Measurements from ENCODE around the gene NMU.
A peak's percentile ranks its signal among the peaks of the same experiment; 100 is the strongest.
"Not testable (repeated sequence)": the region's sequence is repeated elsewhere in the genome, so short reads cannot be mapped to it uniquely, and the experiment has no call there.

NMU gene

GRCh38 chr4:55635741-55636655, at the start of gene NMU:
Gene NMU (minus strand): TSS chr4:55636298. CDS start chr4:55636192, 106 bp downstream.
- DNase-seq (ENCODE audit: low read depth, low spot score): peak; percentile 76

GRCh38 chr4:55684276-55684675, 48.2 kb upstream of the NMU start:
- no peak for DNase-seq (ENCODE audit: low read depth, low spot score)

GRCh38 chr4:55682797-55683196, 46.7 kb upstream of the NMU start:
- not testable (repeated sequence) for DNase-seq (ENCODE audit: low read depth, low spot score)

- no peak for DNase-seq (ENCODE audit: low read depth, low spot score)
Observed at GRCh38 chr4:55682295-55682694, 46.2 kb upstream of the NMU start.

- DNase-seq (ENCODE audit: low read depth, low spot score): no peak
Observed at GRCh38 chr4:55681430-55681829, 45.3 kb upstream of the NMU start.

GRCh38 chr4:55675196-55675793, 39.2 kb upstream of the NMU start:
- DNase-seq (ENCODE audit: low read depth, low spot score): no peak

- no peak for DNase-seq (ENCODE audit: low read depth, low spot score)
Observed at GRCh38 chr4:55673424-55673823, 37.3 kb upstream of the NMU start.

- DNase-seq (ENCODE audit: low read depth, low spot score): no peak
Observed at GRCh38 chr4:55671667-55672066, 35.6 kb upstream of the NMU start.

- no peak for DNase-seq (ENCODE audit: low read depth, low spot score)
Observed at GRCh38 chr4:55670695-55671094, 34.6 kb upstream of the NMU start.

GRCh38 chr4:55668449-55668848, 32.4 kb upstream of the NMU start:
- no peak for DNase-seq (ENCODE audit: low read depth, low spot score)

GRCh38 chr4:55666535-55666934, 30.4 kb upstream of the NMU start:
- no peak for DNase-seq (ENCODE audit: low read depth, low spot score)

GRCh38 chr4:55663145-55663544, 27.0 kb upstream of the NMU start:
- DNase-seq (ENCODE audit: low read depth, low spot score): no peak

GRCh38 chr4:55661398-55662056, 25.4 kb upstream of the NMU start:
- no peak for DNase-seq (ENCODE audit: low read depth, low spot score)

- no peak for DNase-seq (ENCODE audit: low read depth, low spot score)
Observed at GRCh38 chr4:55658657-55659056, 22.6 kb upstream of the NMU start.

- no peak for DNase-seq (ENCODE audit: low read depth, low spot score)
Observed at GRCh38 chr4:55654131-55654530, 18.0 kb upstream of the NMU start.

- no peak for DNase-seq (ENCODE audit: low read depth, low spot score)
Observed at GRCh38 chr4:55650483-55650882, 14.4 kb upstream of the NMU start.

GRCh38 chr4:55637272-55637820, 1.2 kb upstream of the NMU start:
- DNase-seq (ENCODE audit: low read depth, low spot score): no peak

GRCh38 chr4:55636656-55636999, 530 bp upstream of the NMU start:
- DNase-seq (ENCODE audit: low read depth, low spot score): no peak

- DNase-seq (ENCODE audit: low read depth, low spot score): peak; percentile 27
Observed at GRCh38 chr4:55635282-55635681, 816 bp downstream of the NMU start.

- no peak for DNase-seq (ENCODE audit: low read depth, low spot score)
Observed at GRCh38 chr4:55634417-55635128, 1.5 kb downstream of the NMU start.

GRCh38 chr4:55633903-55634302, 2.2 kb downstream of the NMU start:
- no peak for DNase-seq (ENCODE audit: low read depth, low spot score)

- no peak for DNase-seq (ENCODE audit: low read depth, low spot score)
Observed at GRCh38 chr4:55625835-55626234, 10.3 kb downstream of the NMU start.

All from astrocyte of the hippocampus (primary cell).